AG09309 (cell line): ENCODE results near the gene CPED1.

Experiments used
- DNase-seq: peaks from one replicate; pipeline ENCODE4 v3.0.0-alpha.2; 2010; ENCODE audit warnings: low read depth
- H3K4me3 ChIP-seq: 2 replicates; pipeline ENCODE4 v1.5.1; 2011; ENCODE audit warnings: mild to moderate bottlenecking, low read depth, low read length, moderate library complexity; ENCODE audit not compliant: control insufficient read depth
- TF ChIP-seq, protein P1 (sequence below): IDR thresholded peaks from 2 replicates; pipeline ENCODE4 v1.5.1; 2011; ENCODE audit warnings: mild to moderate bottlenecking, low read depth, low read length, inconsistent platforms; ENCODE audit not compliant: insufficient read depth, control insufficient read depth; ENCODE audit errors: missing control alignments

CPED1 gene

DNA sequence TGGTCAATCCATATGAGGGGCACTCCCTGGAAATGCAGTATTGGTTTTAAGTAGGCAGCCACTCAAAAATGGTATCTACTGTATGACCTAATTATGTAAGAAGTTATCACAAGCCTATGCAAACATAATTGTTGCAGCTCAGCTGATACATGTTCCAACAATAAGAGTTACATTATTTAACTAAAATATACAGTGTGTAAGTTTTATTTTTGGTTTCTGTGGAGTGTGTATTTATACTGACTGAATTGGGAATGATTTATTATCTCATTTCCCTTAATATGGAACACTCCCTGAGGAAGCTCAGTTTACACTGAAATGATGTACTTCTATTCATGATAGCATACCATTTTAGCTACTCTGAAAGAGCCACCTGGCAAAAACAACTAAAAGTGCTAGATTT, 40.5 kb upstream of the CPED1 start:
- DNase-seq, result no peak
- no peak overlapping the region for H3K4me3 ChIP-seq
- TF ChIP-seq, protein P1, sequence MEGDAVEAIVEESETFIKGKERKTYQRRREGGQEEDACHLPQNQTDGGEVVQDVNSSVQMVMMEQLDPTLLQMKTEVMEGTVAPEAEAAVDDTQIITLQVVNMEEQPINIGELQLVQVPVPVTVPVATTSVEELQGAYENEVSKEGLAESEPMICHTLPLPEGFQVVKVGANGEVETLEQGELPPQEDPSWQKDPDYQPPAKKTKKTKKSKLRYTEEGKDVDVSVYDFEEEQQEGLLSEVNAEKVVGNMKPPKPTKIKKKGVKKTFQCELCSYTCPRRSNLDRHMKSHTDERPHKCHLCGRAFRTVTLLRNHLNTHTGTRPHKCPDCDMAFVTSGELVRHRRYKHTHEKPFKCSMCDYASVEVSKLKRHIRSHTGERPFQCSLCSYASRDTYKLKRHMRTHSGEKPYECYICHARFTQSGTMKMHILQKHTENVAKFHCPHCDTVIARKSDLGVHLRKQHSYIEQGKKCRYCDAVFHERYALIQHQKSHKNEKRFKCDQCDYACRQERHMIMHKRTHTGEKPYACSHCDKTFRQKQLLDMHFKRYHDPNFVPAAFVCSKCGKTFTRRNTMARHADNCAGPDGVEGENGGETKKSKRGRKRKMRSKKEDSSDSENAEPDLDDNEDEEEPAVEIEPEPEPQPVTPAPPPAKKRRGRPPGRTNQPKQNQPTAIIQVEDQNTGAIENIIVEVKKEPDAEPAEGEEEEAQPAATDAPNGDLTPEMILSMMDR, result no peak

DNA sequence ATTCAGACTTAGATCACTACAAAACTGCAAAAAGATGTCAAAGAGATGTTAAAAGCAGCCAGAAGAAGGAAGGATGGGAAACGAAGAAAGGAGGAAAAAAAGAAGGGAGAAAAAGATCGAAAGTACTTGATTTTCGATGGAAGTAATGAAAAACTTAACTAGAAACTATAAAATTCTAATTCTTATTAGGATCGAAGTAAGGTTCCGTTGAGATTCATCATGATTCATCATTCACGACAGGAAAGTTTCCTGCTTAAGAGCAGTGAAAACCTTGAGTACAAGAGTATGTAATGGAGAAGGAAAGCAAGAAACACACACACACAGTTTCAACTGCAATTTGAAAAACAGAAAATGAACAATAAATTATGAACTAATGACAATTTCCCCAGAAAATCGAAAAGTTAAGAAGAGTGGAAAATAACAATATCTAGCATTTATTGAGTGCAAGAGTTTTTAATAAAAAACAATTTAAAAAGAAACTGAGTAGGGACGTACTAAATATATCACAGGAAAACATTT, 39.1 kb upstream of the CPED1 start:
- DNase-seq, result no peak
- TF ChIP-seq, protein P1, result no peak
- H3K4me3 ChIP-seq, result no peak overlapping the region

DNA sequence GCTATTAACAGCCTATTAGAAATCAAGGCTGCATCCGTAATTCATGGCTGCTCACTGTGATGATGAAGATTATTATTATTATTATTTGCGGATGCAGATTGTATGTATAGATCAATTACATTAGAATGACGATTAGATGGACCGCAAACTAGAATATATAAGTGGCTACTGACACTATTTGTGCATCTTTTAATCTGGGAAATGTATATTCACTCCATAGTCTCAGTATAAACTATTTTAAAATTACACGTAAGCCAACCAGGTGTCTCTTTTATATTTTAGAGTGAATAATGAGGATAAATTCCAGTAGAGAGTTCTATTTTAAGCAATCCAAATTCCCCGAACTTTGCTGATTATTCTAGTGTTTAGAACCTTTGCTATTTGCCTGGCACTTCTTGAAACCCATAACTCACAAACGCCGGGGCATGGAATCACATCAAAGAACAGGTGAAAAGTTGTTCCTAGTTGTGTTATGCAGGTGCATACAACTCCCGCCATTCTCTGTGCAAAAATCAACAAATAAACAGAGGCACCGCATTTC, 38.4 kb upstream of the CPED1 start:
- DNase-seq, result no peak
- TF ChIP-seq, protein P1, result no peak
- peak overlapping the region; percentile 69 for H3K4me3 ChIP-seq

DNA sequence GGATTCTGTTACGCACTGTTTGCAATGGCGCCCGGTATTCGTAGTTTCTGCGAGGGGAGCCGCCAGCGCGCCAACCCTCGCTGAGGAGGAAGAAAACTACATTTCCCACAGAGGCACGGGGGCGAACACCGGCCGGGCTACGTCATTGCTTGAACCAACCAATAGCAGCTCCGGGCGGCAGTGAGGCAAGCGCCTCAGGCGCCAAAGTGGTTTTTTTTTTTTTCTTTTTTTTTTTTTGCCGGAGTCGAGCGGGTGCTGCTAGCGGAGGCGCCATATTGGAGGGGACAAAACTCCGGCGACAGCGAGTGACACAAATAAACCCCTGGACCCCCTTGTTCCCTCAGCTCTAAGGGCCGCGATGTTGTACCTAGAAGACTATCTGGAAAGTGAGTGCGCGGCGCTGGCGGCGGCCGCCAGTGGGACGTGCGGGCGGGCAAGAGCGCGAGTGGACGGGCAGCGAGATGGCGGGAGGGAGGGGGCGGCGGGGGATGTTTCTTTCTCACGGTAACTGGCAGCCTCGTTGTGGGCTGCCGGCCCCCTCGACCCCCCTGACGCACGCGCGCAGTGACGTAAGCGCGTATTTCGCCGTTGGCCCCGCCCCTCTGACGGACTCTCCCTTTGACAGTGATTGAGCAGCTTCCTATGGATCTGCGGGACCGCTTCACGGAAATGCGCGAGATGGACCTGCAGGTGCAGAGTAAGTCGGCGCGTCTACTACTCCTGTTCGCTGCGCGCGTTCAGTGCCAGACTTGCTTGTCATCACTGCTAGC, 37.8 kb upstream of the CPED1 start, which contains the start of gene ING3:
ING3 (plus strand) TSS at position 239 of the 770 bp plus-strand sequence; CDS start at position 359, 120 bp downstream.
- peak; percentile 89 for DNase-seq
- TF ChIP-seq, protein P1, result no peak
- peak within 1 kb of the TSS; percentile 69 for H3K4me3 ChIP-seq

DNA sequence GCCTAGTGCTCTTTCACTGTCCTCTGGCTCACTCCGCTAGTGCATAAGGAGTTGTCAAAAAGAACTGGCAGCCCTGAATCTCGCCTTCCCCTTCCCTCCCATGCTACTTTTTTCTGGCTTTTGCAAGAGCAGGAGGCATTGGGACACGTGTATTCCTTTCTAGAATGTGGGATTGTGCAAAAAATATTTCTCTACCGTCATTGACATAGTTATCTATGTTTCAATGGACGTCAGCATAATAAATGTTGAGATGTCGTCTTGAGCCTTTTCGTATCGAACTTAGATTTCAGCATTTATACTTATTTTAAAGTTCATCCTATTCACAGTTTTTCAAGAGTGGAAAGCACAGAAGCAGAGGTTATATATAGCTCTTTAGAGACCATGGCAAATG, 37.2 kb upstream of the CPED1 start:
- TF ChIP-seq, protein P1, result no peak
- H3K4me3 ChIP-seq, result peak overlapping the region; percentile 69
- no peak for DNase-seq

DNA sequence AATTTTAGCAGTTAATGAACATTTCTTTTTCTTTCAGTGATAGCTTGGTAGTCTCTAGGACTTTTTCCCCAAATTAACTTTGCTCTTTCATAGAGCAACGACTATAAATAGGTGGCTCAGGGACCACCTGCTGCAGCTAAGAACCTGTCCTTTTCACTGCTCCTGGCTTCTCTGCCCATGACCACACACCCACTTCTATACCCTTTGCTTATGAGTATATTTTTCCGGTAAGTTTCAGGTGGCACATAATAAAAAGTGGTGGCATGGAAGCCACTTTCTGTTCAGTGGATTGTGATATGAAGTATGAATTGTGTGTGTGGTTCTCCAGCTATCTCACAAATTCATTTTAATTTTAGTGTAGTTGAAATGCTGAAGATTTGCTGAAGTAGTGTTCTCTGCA, 36.7 kb upstream of the CPED1 start:
- H3K4me3 ChIP-seq, result no peak overlapping the region; the same call in 1 of the 2 replicates
- TF ChIP-seq, protein P1, result no peak
- no peak for DNase-seq
